NOMO-1 treated with dmso at 0.1 percent for 144 hours (cell line): Measurements from ENCODE around the gene SPOCK1.

Experiments
- DNase-seq: peaks from one replicate; lab custom pipeline; 2025; ENCODE audit not compliant: unreplicated experiment; lab: John Stamatoyannopoulos, UW

The SPOCK1 gene

GRCh38 chr5:137366526-137366925 lies 132.6 kb downstream of the SPOCK1 start:
- no peak for DNase-seq

GRCh38 chr5:137365126-137365865 lies 133.8 kb downstream of the SPOCK1 start:
- DNase-seq, result no peak

GRCh38 chr5:137361280-137361679 lies 137.8 kb downstream of the SPOCK1 start:
- no peak for DNase-seq

DNA sequence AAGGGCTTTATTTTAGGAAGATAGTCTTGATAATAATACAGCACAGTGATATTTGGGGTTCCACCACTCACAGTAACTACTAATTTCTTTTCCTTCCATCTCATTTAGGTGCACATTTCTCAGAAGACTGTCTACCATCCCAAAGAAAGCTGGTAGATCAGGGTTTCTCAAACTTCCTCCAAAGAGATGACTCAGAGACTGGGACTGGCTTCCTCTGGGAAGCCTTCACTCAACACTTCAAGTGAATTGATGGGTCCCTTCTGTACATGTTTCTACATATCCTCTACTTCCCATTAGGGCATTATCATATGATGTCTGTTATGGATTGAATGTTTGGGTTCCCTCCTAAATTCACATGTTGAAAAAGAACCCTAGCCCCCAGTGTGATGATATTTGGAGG lies 138.5 kb downstream of the SPOCK1 start:
- no peak for DNase-seq

GRCh38 chr5:137359941-137360340 lies 139.2 kb downstream of the SPOCK1 start:
- DNase-seq, result no peak

DNA sequence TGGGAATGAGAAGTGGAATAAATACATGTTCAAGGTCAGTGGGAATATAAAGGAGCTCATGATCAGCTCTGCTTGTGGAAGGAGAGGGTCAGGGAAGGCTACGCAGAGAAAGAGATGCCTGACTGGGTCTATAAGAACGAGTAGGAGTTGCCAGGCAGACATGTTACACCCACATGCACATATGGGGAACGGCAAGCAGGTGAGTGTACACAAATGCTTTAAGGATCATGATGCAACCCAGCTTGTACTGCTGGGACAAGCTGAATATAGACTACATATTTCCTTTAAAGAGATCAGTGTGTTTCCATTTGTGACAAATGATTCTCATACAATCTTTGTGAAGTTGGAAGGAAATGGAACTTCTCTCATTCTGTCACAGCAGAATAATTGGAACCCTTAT lies 141.7 kb downstream of the SPOCK1 start:
- no peak for DNase-seq

GRCh38 chr5:137356127-137356526 lies 143.0 kb downstream of the SPOCK1 start:
- DNase-seq, result no peak

GRCh38 chr5:137355708-137356107 lies 143.4 kb downstream of the SPOCK1 start:
- DNase-seq, result no peak

- DNase-seq, result no peak
These were observed 147.0 kb downstream of the SPOCK1 start for GRCh38 chr5:137352095-137352494.

DNA sequence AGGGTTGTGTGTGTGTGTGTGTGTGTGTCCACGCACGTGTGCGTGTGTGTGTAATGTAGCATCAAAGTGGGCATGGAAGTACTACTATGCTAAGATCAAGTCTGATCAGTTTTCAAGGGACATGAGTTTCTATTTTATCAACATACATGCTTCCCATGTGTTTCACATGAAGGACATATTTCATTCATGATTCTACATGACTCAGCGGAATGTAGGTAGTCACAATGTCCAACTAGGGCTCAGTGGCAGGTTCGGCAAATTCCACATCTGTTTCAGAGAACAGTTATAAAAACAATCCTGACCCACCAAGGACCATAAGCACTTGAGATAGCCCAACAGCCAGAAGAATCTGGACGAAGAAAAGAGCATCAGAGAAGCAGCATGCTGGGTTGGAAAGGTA lies 148.3 kb downstream of the SPOCK1 start:
- no peak for DNase-seq

DNA sequence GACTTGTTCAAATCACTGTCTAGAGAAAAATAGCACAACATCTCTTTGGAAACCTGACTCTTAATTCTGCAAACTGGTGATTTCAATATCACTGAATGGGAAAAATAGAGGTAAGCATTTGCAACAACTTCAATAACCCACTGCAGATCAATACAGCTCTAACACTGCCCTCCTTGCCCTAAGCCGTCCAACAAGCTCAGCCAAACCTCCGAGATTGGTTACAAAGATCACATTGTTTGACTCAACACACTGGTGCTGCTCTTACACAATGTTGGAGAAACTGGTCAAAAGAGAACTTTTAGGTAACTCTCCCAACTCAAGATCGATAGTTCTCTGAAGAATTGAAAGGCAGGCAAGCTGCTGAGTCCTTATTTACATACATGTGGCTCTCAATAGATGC lies 150.4 kb downstream of the SPOCK1 start:
- DNase-seq, result no peak

GRCh38 chr5:137347865-137348264 lies 151.3 kb downstream of the SPOCK1 start:
- no peak for DNase-seq

DNA sequence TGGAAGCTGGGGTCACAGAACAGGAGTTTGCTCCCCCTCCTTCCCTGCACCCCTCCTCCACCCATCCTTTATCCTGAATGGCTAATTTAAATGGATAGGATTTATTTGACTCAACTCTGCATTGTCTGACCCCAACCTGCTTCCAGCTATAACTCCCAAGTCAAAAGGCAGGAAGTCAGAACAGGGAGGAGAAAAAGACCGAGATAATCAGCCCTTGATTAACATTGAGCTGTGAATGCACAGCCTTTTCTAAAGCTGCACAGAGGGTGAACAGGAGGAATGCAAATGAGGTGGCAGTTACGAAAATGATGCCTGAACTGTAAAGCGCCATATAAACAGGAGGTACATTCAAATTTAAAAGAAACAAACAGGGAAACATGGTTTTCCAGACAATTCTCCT lies 152.8 kb downstream of the SPOCK1 start:
- no peak for DNase-seq

DNA sequence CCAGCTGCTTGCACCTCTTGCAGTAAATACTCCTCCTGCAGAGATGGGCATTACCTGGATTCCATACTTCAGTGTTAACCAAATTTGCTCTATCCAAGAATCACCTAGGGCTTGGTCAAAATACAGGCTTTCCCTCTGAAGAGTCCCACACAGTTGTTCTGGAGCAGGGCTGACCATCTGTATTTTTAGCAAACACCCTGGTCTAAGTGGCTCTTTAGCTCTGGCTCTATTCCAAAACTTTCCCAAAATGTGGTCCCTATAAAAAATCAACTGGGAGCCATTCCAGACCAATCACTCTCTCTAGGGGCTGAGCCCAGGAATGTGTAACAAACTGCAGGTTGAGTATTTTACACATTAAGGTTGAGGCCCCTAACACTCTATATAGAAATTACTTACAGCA lies 153.7 kb downstream of the SPOCK1 start:
- no peak for DNase-seq

- DNase-seq, result peak; percentile 13
These were observed 154.3 kb downstream of the SPOCK1 start for GRCh38 chr5:137344723-137345322.

DNA sequence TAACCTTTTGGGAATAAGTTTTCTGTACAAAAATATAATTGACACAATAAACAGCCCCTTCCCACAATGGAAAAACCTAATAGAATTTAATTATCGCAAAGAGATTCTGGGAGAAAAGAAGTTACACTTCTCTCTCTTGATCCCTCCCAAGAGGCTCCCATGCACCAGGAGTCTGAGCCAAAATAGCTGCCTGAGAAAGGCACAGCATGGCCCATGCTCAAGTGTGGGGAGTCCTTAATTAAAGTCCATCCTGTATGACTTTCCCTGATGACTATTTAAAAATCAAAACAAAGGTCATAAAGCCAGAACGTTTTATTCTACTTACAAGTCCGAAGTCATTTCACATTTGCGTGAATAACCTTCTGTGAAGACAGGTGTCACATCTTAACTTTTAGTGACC lies 155.1 kb downstream of the SPOCK1 start:
- DNase-seq, result no peak

DNA sequence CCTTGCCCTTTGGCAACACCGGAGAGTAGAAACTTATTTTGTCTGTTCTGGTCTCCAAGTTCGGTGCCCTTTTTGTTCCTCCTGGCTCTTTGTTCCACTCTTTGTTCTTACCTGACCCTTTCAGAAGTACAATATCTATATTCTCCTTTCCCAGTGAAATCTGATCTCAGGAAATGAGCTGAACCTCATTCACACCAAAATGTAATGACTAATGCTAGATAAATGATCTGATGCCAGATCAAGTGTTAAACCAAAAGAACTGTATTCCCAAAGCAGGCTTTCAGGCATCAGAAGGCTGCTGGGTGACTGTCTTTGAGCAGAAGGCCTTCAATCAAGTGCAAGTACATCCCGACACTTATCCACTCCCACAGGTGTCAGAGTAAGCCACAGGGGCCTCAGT lies 156.4 kb downstream of the SPOCK1 start:
- no peak for DNase-seq

- DNase-seq, result no peak
These were observed 157.3 kb downstream of the SPOCK1 start for GRCh38 chr5:137341831-137342230.

GRCh38 chr5:137340881-137341280 lies 158.2 kb downstream of the SPOCK1 start:
- DNase-seq, result no peak

DNA sequence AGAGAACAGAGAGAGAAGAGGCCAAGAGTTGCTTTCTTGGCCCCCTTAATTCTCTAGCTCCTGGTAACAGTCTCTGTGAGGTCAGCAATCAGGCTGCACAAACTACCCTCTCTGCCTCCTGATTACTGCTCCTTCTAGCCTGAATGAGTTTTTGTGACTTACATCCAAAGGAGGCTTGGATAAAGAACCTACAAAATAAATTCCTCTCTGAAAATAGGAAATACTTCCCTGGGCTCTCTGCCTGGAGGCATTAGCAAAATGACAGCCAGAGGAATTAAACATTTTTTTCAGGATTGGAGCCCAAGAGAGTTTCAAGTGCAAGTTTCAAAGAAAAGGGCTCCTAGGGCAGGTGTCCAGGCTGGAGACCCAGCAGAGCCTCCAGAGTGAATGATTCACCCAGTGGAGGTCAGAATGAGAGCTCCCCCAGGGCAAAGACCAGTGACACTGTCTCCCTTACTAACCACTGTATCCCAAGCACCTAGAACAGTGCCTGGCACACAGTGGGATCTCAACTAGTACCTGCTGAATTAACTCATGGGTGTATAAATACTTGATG lies 162.5 kb downstream of the SPOCK1 start:
- no peak for DNase-seq

GRCh38 chr5:137336161-137336560 lies 163.0 kb downstream of the SPOCK1 start:
- DNase-seq, result no peak

- no peak for DNase-seq
These were observed 163.6 kb downstream of the SPOCK1 start for GRCh38 chr5:137335493-137335892.

- no peak for DNase-seq
These were observed 165.2 kb downstream of the SPOCK1 start for GRCh38 chr5:137333928-137334327.
